Activated CD8-positive, alpha-beta memory T cell treated with anti-CD3 and anti-CD28 coated beads, Interleukin-2, amount 50 U/mL, for 1 hour (primary cell): ENCODE data around the gene RGL2.

Experiments
- DNase-seq: peaks from one replicate; pipeline ENCODE4 v3.0.0-alpha.2; 2020; ENCODE audit errors: extremely low read depth

RGL2 gene

GRCh38 chr6:33316603-33317418 lies 18.1 kb upstream of the RGL2 start:
- no peak for DNase-seq

- DNase-seq: no peak
Measured at GRCh38 chr6:33315793-33316602, 17.3 kb upstream of the RGL2 start.

- no peak for DNase-seq
Measured at GRCh38 chr6:33314943-33315792, 16.4 kb upstream of the RGL2 start.

GRCh38 chr6:33314515-33314942 lies 15.8 kb upstream of the RGL2 start:
- no peak for DNase-seq

- DNase-seq: no peak
Measured at GRCh38 chr6:33313709-33314514, 15.2 kb upstream of the RGL2 start, which contains the start of gene TAPBP. Gene TAPBP, minus strand, starts transcription at chr6:33314078. Its CDS starts 37 bp downstream, at chr6:33314041.

GRCh38 chr6:33313105-33313708 lies 14.5 kb upstream of the RGL2 start:
- no peak for DNase-seq

GRCh38 chr6:33312361-33313104 lies 13.8 kb upstream of the RGL2 start:
- DNase-seq: peak; percentile 79

- no peak for DNase-seq
Measured at GRCh38 chr6:33306356-33306755, 7.6 kb upstream of the RGL2 start.

GRCh38 chr6:33305052-33305451 lies 6.3 kb upstream of the RGL2 start:
- DNase-seq: no peak

GRCh38 chr6:33304216-33304615 lies 5.5 kb upstream of the RGL2 start:
- no peak for DNase-seq

- no peak for DNase-seq
Measured at GRCh38 chr6:33301877-33302276, 3.1 kb upstream of the RGL2 start.

- DNase-seq: peak; percentile 81
Measured at GRCh38 chr6:33299237-33299944, 649 bp upstream of the RGL2 start.

- DNase-seq: no peak
Measured at GRCh38 chr6:33297956-33298772, 578 bp downstream of the RGL2 start.

- DNase-seq: no peak
Measured at GRCh38 chr6:33297406-33297955, 1.3 kb downstream of the RGL2 start.

GRCh38 chr6:33296797-33297405 lies 1.8 kb downstream of the RGL2 start:
- DNase-seq: no peak

- no peak for DNase-seq
Measured at GRCh38 chr6:33295621-33296369, 2.9 kb downstream of the RGL2 start.
